Islet precursor cell (in vitro differentiated cells): Measurements from ENCODE around the gene CNRIP1.
A peak's percentile ranks its signal among the peaks of the same experiment; 100 is the strongest.
"Not testable (repeated sequence)": the region's sequence is repeated elsewhere in the genome, so short reads cannot be mapped to it uniquely, and the experiment has no call there.

ENCODE experiments used
- DNase-seq: peaks from one replicate; pipeline ENCODE4 v3.0.0-alpha.2; 2018

Gene CNRIP1, protein sequence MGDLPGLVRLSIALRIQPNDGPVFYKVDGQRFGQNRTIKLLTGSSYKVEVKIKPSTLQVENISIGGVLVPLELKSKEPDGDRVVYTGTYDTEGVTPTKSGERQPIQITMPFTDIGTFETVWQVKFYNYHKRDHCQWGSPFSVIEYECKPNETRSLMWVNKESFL

DNA sequence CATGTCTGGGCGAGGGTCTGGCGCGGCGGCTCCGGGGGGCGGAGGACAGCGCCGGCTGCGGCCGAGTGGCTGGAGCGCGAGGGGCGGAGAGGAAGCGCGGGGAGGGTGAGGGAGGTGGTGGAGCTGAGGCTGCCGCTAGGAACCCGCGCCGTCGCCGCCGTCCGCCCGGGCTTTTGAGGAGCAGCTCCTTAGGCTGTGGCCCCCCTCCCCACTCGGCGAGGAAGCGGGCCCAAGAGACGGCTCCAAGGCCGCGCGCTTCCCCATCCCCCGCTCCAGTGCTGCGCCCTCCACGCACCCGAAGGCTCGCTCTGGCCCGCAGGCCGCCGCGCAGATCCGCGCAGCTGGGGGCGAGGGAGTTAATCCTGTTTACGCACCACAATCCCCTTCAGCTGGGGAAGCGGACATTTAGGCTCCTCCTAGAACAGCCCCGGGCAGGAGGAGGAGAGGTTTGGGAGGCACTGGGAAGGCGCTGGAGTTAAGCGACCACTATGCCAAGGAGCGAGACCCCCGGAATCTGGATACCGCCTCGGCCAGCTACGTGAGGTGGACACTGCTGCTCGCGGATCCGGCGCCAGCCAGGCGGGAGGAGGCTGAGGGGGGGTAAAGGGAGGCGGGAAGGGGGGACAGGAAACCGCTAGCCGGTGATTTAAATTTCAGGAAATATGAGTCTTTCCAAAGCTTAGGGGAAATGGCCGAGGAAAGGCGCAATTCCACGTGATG lies at the start of gene CNRIP1:
Gene CNRIP1 (minus strand): TSS at position 552 of the 720 bp plus-strand sequence. CDS start 549 bp downstream, at position 3.
- DNase-seq = peak; percentile 71

DNA sequence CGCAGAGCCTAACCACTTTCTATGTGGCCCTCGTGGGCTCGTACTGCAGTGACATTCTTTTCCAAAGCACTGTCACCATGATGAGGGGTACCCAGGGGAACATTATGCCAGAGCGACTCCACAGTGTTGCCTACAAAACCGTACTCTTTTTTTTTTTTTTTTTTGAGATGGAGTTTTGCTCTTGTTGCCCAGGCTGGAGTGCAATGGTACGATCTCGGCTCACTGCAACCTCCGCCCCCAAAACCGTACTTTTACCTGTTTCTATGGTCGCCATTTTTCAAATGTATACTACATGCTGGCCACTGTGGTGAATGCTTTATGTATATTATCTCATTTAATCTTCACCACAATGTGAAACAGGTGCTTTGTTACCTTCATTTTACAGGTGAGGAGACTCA lies 49.6 kb upstream of the CNRIP1 start:
- no peak for DNase-seq

DNA sequence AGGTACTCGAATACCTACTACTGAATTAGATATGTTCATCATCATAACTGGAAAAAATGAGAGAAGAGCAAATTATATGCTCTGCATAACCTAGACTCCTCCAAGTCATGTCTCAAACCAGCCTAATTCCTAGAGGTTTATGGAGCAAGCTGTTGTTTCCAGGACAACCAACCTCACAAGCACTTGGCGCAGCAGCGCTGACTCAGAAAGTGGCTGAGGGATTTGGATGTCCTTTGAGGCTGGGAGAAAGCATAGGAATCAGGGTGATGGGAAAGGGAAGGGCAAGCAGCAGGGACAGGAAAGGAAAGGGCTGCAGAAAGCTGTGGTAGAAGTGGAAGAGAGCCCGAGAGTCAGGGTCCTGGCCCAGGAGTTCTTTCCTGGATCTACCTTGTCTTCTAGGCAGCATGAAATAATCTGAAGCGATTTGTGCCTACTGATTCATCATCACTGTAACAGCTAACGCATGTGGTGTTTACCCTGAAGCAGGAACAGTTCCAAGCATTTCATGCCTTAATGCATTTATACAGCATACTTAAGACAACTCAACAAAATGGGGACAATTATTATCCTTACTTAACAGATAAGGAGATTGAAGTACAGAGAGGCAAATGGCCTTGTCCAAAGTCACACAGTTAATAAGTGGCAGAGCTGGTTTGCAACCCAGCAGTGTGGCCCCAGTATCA lies 49.0 kb upstream of the CNRIP1 start:
- DNase-seq = peak; percentile 58

DNA sequence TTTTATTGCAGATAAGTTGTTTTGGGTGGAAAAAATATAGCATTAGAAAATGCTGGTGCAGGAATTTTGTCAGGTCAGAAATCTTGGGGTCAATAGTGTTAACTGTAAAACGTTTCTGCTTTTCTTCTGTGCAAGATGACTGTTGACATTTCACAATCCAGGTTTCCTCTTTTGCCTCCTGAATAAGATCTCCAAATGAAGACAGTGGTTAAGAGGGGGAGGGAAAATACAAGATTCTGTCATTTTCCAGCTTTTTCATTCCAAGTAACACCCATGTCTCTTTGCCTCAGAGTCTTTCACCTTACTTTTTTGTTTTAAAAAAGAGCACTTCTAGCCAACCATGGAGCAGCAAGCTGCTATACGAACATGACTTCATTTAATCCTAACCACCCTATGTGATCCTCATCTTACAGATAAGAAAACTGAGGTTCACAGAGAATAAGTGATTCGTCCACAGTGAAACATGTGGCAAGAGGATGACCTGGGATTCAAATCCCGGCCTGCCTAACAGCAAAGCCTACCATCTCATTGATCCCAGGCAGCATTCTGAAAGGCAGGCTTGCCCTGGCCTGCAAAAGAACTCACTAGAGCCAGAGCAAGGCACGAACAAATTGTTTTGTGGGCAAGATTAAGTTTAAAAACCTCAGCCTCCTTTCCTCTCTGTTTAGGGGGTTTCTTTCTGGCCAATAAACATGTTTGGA lies 48.4 kb upstream of the CNRIP1 start:
- no peak for DNase-seq

DNA sequence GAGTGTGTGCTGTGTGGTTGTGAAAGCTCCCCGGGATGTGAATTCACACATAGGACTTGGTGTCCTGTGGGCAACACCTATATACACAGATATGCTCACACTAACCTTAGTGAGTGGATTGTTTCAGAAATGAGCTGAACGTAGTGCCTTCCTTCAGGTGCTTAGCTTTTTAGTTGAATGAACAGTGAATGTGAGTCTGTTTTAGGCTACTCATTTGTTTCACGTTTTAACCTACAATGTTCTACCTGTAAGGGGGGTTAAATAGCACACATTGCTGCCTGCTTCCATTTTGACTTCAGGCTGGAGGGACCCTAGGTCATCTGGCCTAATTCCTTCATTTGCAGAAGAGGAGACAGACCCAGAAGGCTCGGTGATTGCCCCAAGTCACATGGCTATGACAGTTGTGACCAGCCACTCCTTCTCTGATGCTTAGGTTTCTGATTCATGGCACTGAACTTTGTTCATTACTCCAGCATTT lies 46.4 kb upstream of the CNRIP1 start:
- no peak for DNase-seq

DNA sequence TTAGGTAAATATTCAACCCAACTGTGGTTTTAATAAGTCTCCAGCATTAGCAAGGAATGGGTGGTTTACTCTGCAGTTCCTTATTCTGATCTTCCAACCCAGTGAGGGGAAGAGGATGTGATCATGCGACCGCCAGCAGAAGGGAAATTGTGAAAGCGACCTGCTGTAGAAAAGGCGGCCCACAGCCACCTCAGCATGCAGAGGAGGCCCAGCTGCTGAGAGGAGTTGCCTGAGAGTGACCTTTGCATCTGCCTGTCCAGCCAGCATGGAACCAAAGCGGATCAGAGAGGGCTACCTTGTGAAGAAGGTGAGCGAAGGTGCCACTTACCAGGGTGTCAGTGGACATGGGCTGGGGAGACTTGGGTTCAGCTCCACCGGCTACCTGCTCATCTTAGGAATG lies 45.3 kb upstream of the CNRIP1 start, which contains the start of gene PLEK:
Gene PLEK (plus strand): TSS at position 196 of the 400 bp plus-strand sequence. CDS start 70 bp downstream, at position 266.
- DNase-seq = no peak

DNA sequence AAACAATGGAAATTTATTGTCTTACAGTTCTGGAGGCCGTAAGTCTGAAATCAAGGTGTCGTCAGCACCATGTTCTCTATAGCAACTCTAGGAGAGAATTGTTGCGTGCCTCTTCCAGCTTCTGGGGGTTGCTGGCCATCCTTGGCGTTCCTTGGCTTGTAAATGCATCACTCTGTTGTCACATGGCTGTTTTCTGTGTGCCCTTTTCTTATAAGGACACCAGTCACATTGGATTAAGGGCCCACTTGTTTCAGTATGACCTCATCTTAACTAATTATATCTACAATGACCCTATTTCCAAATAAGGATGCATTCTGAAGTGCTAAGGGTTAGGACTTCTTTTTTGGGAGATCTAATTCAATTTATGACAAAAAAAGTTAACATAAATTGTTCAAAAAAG lies 44.0 kb upstream of the CNRIP1 start:
- DNase-seq = no peak

DNA sequence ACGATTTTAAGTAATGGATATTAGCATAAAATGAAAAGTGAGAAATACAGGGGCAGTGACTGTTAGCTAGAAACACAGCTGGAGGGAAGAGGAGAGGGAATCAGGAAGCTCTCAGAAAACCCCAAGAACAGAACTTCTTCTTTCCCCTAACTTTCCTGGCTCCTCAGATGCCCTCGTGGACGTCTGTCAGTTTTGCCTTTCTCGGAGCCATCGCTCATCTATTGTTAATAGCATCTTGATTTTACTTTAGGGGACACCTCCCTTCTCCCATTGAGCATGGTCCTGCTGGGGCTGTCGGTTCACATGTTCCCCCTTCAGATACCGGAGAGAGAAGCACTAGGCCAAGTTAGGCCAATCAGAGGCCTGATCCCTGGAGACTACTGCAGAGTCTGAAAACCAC lies 43.0 kb upstream of the CNRIP1 start:
- DNase-seq = no peak

DNA sequence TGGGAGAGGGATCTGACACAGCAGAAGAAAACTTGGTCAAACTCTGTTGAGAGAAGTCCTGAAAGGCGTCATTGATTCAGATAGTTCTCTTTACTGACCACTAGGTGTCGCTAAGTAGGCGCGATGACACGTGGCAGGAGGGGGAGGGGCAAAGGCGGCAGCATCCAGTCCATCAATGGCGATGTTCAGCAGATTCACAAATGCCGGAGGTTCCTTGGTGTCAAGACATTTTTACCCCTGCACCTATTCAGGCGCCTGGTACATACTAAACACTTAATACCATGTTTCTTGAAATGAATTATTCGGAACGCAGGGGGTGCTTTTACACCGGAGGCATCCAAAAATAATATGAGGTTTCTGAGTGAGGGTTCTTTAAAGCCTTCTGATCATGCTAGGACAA lies 42.3 kb upstream of the CNRIP1 start:
- peak; percentile 66 for DNase-seq

DNA sequence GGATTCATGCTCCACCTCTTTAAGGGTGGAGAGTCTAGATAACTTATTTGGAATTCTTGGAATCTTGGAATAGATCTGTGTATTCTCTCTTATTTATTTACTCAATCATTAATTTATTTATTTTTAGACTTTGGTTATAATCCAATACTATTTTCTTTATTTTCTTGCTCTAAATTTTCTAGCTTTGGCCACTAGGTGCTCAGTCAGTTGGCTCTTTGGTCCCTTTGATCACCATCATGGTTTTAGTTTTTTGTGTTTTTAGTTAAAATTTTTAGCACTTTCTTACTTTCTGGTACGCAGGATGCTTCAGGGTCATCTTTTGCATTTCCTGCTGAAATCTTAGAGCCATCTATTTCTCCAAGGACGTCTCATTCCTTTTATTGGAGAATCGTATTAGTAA lies 40.1 kb upstream of the CNRIP1 start:
- no peak for DNase-seq

DNA sequence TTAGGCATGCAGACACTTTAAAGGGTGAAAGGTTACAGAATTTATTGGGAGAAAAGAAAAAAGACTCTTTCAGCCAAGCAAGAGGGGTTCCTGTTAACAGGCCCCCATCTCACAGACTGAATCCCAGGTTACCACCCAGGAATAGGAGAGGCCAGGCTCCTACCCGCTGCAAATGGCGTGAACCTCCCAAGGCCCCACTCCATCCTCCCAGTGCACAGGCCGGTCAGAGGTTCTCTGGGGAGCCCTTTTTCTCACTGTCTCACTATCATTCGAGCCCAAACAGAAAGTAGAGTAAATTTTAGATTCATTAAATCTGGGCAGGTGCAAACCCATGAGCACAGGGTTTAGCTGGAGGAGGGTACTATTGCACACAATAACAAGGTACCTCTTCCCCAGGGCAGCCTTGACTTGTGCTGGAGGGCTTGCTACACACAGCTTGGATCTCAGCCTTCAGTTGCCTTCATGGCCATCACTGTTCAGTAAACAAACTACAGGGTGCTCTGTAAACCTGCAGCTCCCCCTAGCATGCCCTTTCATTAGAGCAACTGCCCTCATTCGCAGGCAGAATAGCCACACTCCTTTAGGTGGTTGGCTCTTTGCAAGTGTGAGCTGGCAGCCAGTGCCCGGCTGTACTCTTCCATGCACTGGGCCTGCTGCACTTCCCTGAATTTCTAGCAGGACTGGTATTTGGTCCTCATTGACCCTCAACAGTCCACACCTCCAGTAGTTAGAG lies 38.0 kb upstream of the CNRIP1 start:
- DNase-seq = peak; percentile 79

DNA sequence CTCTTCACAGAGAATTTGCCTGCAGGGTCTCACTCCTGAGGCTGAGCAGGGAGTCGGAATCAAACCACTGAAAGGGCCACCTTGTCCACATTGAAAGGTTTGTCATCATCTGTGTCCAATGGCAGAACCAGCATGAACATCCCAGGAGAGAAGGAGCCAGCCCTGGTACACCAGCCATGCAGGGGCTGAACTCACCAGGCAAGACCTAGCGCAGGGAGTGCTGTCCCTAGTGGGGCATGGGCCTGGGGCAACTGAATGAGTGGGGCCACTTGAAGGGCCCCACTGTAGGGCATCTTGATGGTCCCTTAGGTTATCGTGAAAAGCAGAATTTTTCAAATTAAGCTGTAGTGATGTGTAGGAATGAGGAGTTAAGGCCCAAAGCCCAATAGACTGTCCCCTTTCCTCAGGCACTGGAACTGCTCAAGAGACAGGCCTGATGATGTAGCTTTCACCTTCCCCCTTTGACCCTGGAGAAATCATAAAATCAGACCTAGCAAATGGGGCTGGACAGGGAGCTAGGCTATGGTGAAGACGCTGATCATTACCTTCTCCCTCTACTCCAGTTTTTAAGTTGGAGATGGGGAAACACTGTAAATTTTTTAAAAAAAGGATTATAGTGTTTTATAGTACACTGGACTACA lies 37.0 kb upstream of the CNRIP1 start:
- no peak for DNase-seq

DNA sequence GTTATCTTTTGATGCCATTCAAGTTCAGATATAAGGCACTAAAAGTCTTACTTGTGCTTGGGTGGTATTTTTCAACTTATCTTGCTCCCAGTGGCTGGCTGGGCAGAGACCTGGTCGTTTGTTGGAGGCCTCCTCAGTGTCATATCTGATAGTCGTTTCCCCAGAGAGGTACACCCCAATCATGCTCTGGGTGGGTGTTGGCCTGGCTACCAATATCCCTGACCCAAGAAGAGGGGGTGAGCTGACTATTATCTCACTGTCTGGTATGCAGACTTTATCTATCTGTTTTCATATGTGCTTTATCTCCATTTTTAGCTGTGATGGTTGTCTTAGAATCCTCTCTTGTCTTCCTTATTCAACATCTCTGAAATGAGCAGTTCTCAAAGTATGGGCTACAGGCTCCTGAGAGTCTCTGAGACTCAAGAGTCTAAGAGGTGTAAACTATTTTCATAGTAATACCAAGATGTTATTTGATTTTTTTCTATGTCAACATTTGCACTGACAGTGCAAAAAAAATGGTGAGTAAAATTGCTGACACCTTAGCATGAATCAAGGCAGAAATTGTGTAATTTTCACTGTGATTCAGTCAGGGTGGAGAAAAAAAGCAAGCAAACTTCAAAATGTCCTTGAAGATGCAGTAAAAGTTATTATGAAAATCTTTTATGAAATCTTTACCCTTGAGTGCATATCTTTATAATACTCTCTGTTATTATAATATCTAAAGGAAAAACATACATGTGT lies 33.1 kb upstream of the CNRIP1 start:
- no peak for DNase-seq

DNA sequence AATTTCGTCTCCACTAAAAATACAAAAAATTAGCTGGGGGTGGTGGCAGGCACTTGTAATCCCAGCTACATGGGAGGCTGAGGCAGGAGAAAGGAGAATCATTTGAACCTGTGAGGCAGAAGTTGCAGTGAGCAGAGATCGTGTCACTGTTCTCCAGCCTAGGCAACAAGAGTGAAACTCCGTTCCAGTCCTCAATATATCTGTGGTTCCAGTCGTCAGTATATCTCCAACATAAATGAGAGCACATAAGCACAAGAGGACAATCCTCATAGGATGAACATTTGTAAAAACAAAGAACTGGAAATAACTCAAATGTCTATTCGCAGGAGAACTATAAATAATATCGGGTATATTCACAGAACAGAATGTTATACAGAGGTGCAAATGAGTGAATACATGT lies 32.2 kb upstream of the CNRIP1 start:
- no peak for DNase-seq

DNA sequence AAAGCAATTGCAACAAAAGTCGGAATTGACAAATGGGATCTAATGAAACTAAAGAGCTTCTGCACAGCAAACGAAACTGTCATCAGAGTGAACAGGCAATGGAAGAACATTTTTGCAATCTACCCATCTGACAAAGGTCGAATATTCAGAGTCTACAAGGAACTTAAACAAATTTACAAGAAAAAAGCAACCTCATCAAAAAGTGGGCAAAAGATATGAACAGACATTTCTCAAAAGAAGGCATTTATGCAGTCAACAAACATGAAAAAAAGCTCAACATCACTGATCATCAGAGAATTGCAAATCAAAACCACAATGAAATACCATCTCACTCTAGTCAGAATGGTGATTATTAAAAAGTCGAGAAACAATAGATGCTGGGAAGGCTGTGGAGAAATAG lies 29.3 kb upstream of the CNRIP1 start:
- DNase-seq = not testable (repeated sequence)

DNA sequence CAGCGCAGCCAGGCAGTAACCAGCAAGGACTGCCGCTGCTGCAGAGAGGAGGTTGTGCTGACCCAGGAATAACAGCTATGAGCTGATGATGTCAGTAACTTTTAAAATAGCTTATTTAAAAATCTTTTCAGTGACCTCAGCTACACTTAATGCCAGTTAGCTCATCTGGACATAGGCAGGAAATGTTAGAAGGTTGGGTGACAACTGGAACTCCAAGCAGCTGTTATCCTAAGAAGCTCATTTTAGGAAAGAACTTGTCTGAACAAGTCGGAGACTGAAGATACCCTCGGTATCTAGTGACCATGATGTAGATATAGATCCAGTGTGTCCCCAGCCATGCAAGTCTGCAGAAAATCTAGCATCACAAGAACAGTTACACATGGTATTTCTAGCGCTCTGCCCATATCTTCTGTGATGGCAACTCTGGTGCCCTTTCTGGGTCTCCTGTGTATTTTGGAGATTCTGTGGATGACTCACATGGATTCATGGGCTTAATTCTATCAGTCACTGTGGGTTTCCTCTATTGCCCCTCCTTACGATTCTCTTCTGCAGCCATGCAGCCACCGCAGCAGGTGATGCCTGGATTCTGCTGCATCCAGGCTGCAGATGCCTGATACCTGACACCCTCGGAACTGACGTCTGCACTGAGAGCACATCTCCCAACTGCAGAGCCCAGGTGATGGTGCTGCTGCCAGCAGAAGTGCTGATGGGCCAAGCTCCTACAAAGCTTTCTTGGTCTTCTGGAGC lies 25.6 kb upstream of the CNRIP1 start:
- no peak for DNase-seq

DNA sequence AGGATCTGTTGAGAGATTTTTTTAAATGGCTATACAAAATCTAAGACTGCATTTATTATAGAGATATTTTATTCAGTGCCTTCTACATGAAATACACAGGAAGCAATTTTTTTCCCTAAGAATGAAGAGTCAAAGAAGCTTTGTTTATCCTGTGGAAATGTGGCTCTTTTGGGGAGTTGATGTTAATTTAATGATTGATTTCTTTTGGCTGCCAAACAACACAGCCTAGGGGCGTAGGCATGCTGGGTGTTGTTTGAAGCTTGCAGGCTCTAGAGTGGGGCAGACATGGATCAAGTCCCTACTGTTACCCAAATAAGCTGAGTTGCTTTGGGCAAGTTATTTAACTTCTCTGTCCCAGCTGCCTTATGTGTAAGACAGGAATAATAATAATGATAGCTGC lies 24.3 kb upstream of the CNRIP1 start:
- no peak for DNase-seq

DNA sequence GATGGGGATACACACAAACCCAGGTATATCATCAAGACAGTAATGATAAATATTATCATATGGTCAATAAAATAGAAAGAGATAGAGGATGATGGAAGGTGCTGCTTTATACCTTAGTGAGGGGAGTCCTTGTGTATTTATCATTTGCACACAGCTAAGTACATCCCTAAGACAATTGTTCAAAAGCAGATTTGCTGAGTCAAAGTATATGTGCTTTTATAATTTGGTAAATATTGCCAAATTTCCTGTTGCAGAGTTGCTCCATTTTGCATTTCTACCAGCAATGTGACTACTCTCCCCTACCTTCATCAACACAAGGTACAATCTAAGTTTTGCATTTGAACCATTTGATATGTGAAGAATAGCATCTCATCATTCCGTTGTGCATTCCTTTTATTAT lies 22.7 kb upstream of the CNRIP1 start:
- no peak for DNase-seq

DNA sequence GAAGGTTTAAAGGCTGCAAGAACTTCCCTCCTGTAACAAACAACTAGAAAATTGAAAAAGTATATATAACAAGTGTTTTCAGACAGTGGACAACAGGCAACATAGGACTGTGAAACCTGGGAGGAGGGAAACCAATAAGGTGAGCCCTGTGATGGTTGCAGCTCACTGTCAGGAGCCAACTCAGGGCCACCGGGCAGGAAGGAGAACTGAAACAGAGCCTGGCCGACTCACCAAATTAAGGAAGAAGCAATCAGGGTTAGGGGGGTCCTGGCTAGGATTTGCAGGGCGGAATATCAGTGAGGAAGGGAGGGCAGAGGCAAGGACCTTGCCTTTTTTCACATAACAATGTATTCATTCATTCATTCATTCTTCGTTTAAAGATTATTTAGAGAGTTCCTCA lies 21.8 kb upstream of the CNRIP1 start:
- DNase-seq = no peak

DNA sequence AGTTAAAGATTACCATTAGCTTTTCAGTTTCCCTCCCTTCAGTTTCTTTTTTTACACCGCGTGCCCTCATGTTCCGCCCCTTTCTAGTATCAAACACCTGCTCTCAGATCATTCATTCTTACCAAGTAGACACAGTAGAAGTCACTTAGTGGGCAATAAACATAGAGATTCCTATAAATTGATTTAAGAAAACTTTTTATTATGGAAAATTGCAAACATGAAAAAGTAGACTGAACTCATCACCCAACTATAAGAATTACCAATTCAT lies 21.2 kb upstream of the CNRIP1 start:
- no peak for DNase-seq
